HEK293 (cell line): ENCODE data around the gene ACSM5.

ENCODE experiments used
- CTCF ChIA-PET: fragments of 350-600 bp; formaldehyde crosslinking; extraction: SDS; loops from one replicate; lab custom pipeline; 2021; ENCODE audit warnings: antibody characterized with exemption; lab: Yijun Ruan, JAX
- POLR2A ChIA-PET: fragments of 300-600 bp; formaldehyde crosslinking; extraction: SDS; loops from one replicate; lab custom pipeline; 2020; ENCODE audit warnings: antibody characterized with exemption, inconsistent platforms; lab: Yijun Ruan, JAX
- H3K27ac ChIP-seq: fragments of 200-500 bp; sonication (Bioruptor generic); 2 replicates; pipeline ENCODE4 v1.5.1; 2014; ENCODE audit warnings: low read depth, low read length, control low read depth, inconsistent platforms; ENCODE audit errors: extremely low read depth
- H3K36me3 ChIP-seq, 2 experiments: fragments of 200-500 bp in 1 of 2; sonication (Bioruptor generic) in 1 of 2; 1 replicate in 1 of 2; 2 replicates in 1 of 2; pipeline ENCODE4 v1.5.1; 2014 to 2017; ENCODE audit warnings: inconsistent platforms in 2 of 2, low read length in 2 of 2; ENCODE audit not compliant: control insufficient read depth in 2 of 2, insufficient read depth in 1 of 2
- H3K4me1 ChIP-seq: fragments of 200-500 bp; sonication (Bioruptor generic); 2 replicates; pipeline ENCODE4 v1.5.1; 2014; ENCODE audit warnings: mild to moderate bottlenecking, low read length, inconsistent platforms; ENCODE audit not compliant: control insufficient read depth, insufficient read depth
- H3K4me3 ChIP-seq: 2 replicates; pipeline ENCODE4 v1.5.1; 2011; ENCODE audit warnings: low read depth, mild to moderate bottlenecking, control low read depth, low read length, moderate library complexity
- H3K9me3 ChIP-seq: fragments of 200-500 bp; sonication (Bioruptor generic); 2 replicates; pipeline ENCODE4 v1.5.1; 2014; ENCODE audit warnings: low read depth, low read length, inconsistent platforms; ENCODE audit not compliant: control insufficient read depth, insufficient read depth
- GFI1B ChIP-seq: fragments of 450-650 bp; formaldehyde crosslinking; IDR thresholded peaks from 2 replicates; pipeline ENCODE4 v1.5.1; 2016; ENCODE audit warnings: missing biosample characterization, missing genetic modification characterization
- MYNN ChIP-seq: fragments of 450-650 bp; formaldehyde crosslinking; IDR thresholded peaks from 2 replicates; pipeline ENCODE4 v1.5.1; 2016; ENCODE audit warnings: missing biosample characterization, missing genetic modification characterization, borderline replicate concordance
- MZF1 ChIP-seq: fragments of 450-650 bp; formaldehyde crosslinking; IDR thresholded peaks from 2 replicates; pipeline ENCODE4 v1.5.1; 2017; ENCODE audit warnings: missing biosample characterization, missing genetic modification characterization, borderline replicate concordance
- OVOL3 ChIP-seq: fragments of 450-650 bp; formaldehyde crosslinking; IDR thresholded peaks from 2 replicates; pipeline ENCODE4 v1.5.1; 2016; ENCODE audit warnings: missing biosample characterization, missing genetic modification characterization
- PRDM6 ChIP-seq: fragments of 450-650 bp; formaldehyde crosslinking; IDR thresholded peaks from 2 replicates; pipeline ENCODE4 v1.5.1; 2017; ENCODE audit warnings: missing biosample characterization, missing genetic modification characterization
- SETDB1 ChIP-seq: IDR thresholded peaks from one replicate; pipeline ENCODE4 v1.6.1; 2017; ENCODE audit warnings: mild to moderate bottlenecking, low read length, moderate library complexity, mixed read lengths; ENCODE audit not compliant: insufficient read length
- TSHZ1 ChIP-seq: fragments of 450-650 bp; formaldehyde crosslinking; IDR thresholded peaks from 2 replicates; pipeline ENCODE4 v1.5.1; 2016; ENCODE audit warnings: missing biosample characterization, missing genetic modification characterization, borderline replicate concordance
- WT1 ChIP-seq: fragments of 450-650 bp; formaldehyde crosslinking; IDR thresholded peaks from 2 replicates; pipeline ENCODE4 v1.5.1; 2016; ENCODE audit warnings: missing biosample characterization, missing genetic modification characterization
- ZBTB21 ChIP-seq: fragments of 450-650 bp; formaldehyde crosslinking; IDR thresholded peaks from 2 replicates; pipeline ENCODE4 v1.5.1; 2017; ENCODE audit warnings: missing biosample characterization, missing genetic modification characterization
- ZNF202 ChIP-seq: fragments of 450-650 bp; formaldehyde crosslinking; IDR thresholded peaks from 2 replicates; pipeline ENCODE4 v1.5.1; 2016; ENCODE audit warnings: missing biosample characterization, missing genetic modification characterization, borderline replicate concordance
- ZNF214 ChIP-seq: fragments of 450-650 bp; formaldehyde crosslinking; IDR thresholded peaks from 2 replicates; pipeline ENCODE4 v1.5.1; 2017; ENCODE audit warnings: missing biosample characterization, mild to moderate bottlenecking, missing genetic modification characterization, borderline replicate concordance
- ZNF239 ChIP-seq: fragments of 450-650 bp; formaldehyde crosslinking; IDR thresholded peaks from 2 replicates; pipeline ENCODE4 v1.5.1; 2016; ENCODE audit warnings: missing biosample characterization, missing genetic modification characterization
- ZNF274 ChIP-seq, 2 experiments: fragments of 200-500 bp in 1 of 2; fragments of 450-650 bp in 1 of 2; sonication (Bioruptor generic) in 1 of 2; formaldehyde crosslinking in 1 of 2; IDR thresholded peaks; 2 replicates each; pipeline versions ENCODE4 v1.5.1 to v1.6.1; 2014 to 2016; ENCODE audit warnings: borderline replicate concordance in 1 of 2, inconsistent platforms in 1 of 2, low read length in 1 of 2, missing biosample characterization in 1 of 2, missing genetic modification characterization in 1 of 2
- ZNF324 ChIP-seq: fragments of 450-650 bp; formaldehyde crosslinking; IDR thresholded peaks from 2 replicates; pipeline ENCODE4 v1.5.1; 2016; ENCODE audit warnings: missing biosample characterization, missing genetic modification characterization
- ZNF37A ChIP-seq: fragments of 450-650 bp; IDR thresholded peaks from 2 replicates; pipeline ENCODE4 v1.5.1; 2018; ENCODE audit warnings: missing biosample characterization, missing genetic modification characterization
- ZNF518A ChIP-seq: fragments of 450-650 bp; formaldehyde crosslinking; conservative IDR thresholded peaks from 2 replicates; pipeline ENCODE4 v1.5.1; 2016; ENCODE audit warnings: low read depth, missing biosample characterization, missing genetic modification characterization
- ZNF621 ChIP-seq: fragments of 450-650 bp; formaldehyde crosslinking; IDR thresholded peaks from 2 replicates; pipeline ENCODE4 v1.5.1; 2017; ENCODE audit warnings: missing biosample characterization, missing genetic modification characterization
- ZNF629 ChIP-seq: fragments of 450-650 bp; formaldehyde crosslinking; IDR thresholded peaks from 2 replicates; pipeline ENCODE4 v1.5.1; 2017; ENCODE audit warnings: missing biosample characterization, missing genetic modification characterization
- ZNF660 ChIP-seq: fragments of 450-650 bp; IDR thresholded peaks from 2 replicates; pipeline ENCODE4 v1.5.1; 2018; ENCODE audit warnings: missing biosample characterization, mild to moderate bottlenecking, missing genetic modification characterization
- ZNF76 ChIP-seq: fragments of 450-650 bp; formaldehyde crosslinking; IDR thresholded peaks from 2 replicates; pipeline ENCODE4; 2016; ENCODE audit warnings: low read depth, missing biosample characterization, missing genetic modification characterization, borderline replicate concordance
- ZNF791 ChIP-seq: fragments of 450-650 bp; formaldehyde crosslinking; IDR thresholded peaks from 2 replicates; pipeline ENCODE4 v1.5.1; 2016; ENCODE audit warnings: missing biosample characterization, missing genetic modification characterization
- ZNF830 ChIP-seq: fragments of 450-650 bp; IDR thresholded peaks from 2 replicates; pipeline ENCODE4 v1.5.0; 2018; ENCODE audit warnings: missing biosample characterization, missing genetic modification characterization, low read depth, mild to moderate bottlenecking, moderate library complexity
- ZSCAN16 ChIP-seq: fragments of 450-650 bp; formaldehyde crosslinking; IDR thresholded peaks from 2 replicates; pipeline ENCODE4 v1.5.1; 2016; ENCODE audit warnings: missing biosample characterization, missing genetic modification characterization
- ZSCAN23 ChIP-seq: fragments of 450-650 bp; formaldehyde crosslinking; IDR thresholded peaks from 2 replicates; pipeline ENCODE4 v1.5.1; 2016; ENCODE audit warnings: missing biosample characterization, missing genetic modification characterization
- ZSCAN30 ChIP-seq: fragments of 450-650 bp; IDR thresholded peaks from 2 replicates; pipeline ENCODE4 v1.5.1; 2018; ENCODE audit warnings: missing biosample characterization, mild to moderate bottlenecking, missing genetic modification characterization, moderate library complexity

The ACSM5 gene

GRCh38 chr16:20372701-20373100, 36.6 kb upstream of the ACSM5 start:
- Histone ChIP-seq H3K4me3 (no peak overlapping the region), H3K27ac (no peak overlapping the region), H3K36me3 (no peaks in the 10 kb centered on the region), H3K4me1 (no peaks in the 10 kb centered on the region), H3K9me3 (no peaks in the 10 kb centered on the region)
- CTCF ChIA-PET = interaction anchor here (0.6 to 1.2 kb wide), 2 partner anchors 11 to 466 kb away, joined by 4 to 5 read pairs; no protein-coding TSS in a partner anchor
- TF ChIP-seq ZNF791 (no peak), ZNF274 (IDR thresholded peaks at IDR 0.05; ENCODE audit: low read length) (no peak), ZNF274 (tag by site-specific recombination; IDR thresholded peaks at IDR 0.05; ENCODE audit: borderline replicate concordance) (no peak), OVOL3 (tag by site-specific recombination) (no peak), ZNF324 (tag by site-specific recombination) (no peak), MYNN (tag by site-specific recombination) (no peak), MZF1 (tag by site-specific recombination) (no peak), PRDM6 (no peak), WT1 (tag by site-specific recombination) (no peak), SETDB1 (no peak), ZSCAN16 (tag by site-specific recombination) (no peak), ZNF660 (no peak), ZNF214 (tag by site-specific recombination) (no peak), ZNF37A (tag by site-specific recombination) (no peak), ZNF202 (tag by site-specific recombination) (no peak), ZNF629 (tag by site-specific recombination) (no peak), ZNF830 (tag by site-specific recombination) (no peak)
- TF ChIP-seq, all 188 proteins: peak for 0
- POLR2A ChIA-PET = no interaction called here

- Histone ChIP-seq H3K9me3 (no peaks in the 10 kb centered on the region), H3K4me1 (no peaks in the 10 kb centered on the region), H3K27ac (no peak overlapping the region), H3K36me3 (no peaks in the 10 kb centered on the region), H3K4me3 (no peak overlapping the region)
- POLR2A ChIA-PET = no interaction called here
- CTCF ChIA-PET = interaction anchor here (0.9 to 1.8 kb wide), 4 partner anchors 9 to 703 kb away, joined by 3 to 20 read pairs (median 6); no protein-coding TSS in a partner anchor
- TF ChIP-seq ZSCAN23 (tag by site-specific recombination) = no peak
- TF ChIP-seq WT1 (tag by site-specific recombination) = no peak
- TF ChIP-seq ZBTB21 (tag by site-specific recombination) = no peak
- no peak for TF ChIP-seq ZNF518A (tag by site-specific recombination)
- TF ChIP-seq GFI1B = no peak
- TF ChIP-seq ZNF274 (IDR thresholded peaks at IDR 0.05; ENCODE audit: low read length) = no peak
- TF ChIP-seq ZNF274 (tag by site-specific recombination; IDR thresholded peaks at IDR 0.05; ENCODE audit: borderline replicate concordance) = no peak
- no peak for TF ChIP-seq ZSCAN30 (tag by site-specific recombination)
- no peak for TF ChIP-seq TSHZ1
- no peak for TF ChIP-seq ZNF76
- TF ChIP-seq ZNF239 (tag by site-specific recombination) = no peak
- TF ChIP-seq ZNF621 (tag by site-specific recombination) = no peak
Measured at GRCh38 chr16:20377181-20377580, 32.2 kb upstream of the ACSM5 start.
